ENCODE measurements around the gene ABCC1.
"Not testable (repeated sequence)": the region's sequence is repeated elsewhere in the genome, so short reads cannot be mapped to it uniquely, and the experiment has no call there.

Gene ABCC1

GRCh38 chr16:16100631-16101030 is 151.2 kb downstream of the ABCC1 start:
- peaks cover 32% of the 10 kb centered on the region for H3K36me3 ChIP-seq (ENCODE audit: control insufficient read depth, low read depth, low read length)

GRCh38 chr16:16101585-16101984 is 152.2 kb downstream of the ABCC1 start:
- no peak overlapping the region for H3K4me3 ChIP-seq (ENCODE audit: low read length)
- H3K36me3 ChIP-seq (ENCODE audit: control insufficient read depth, low read depth, low read length): peaks cover 35% of the 10 kb centered on the region
- H3K27me3 ChIP-seq (ENCODE audit: control insufficient read depth, insufficient read depth, low read length): no peaks in the 10 kb centered on the region
- H3K9ac ChIP-seq (ENCODE audit: low read length): no peak overlapping the region
- no peaks in the 10 kb centered on the region for H3K9me3 ChIP-seq (ENCODE audit: control insufficient read depth, low read depth, low read length)
- H3K27ac ChIP-seq (ENCODE audit: low read length): no peak overlapping the region
- no peaks in the 10 kb centered on the region for H3K4me1 ChIP-seq (ENCODE audit: control insufficient read depth, low read depth, low read length)

More at GRCh38 chr16:16100631-16101030, 151.2 kb downstream of the ABCC1 start:
- Histone ChIP-seq H3K9ac (ENCODE audit: low read length) (no peak overlapping the region), H3K9me3 (ENCODE audit: control insufficient read depth, low read depth, low read length) (no peaks in the 10 kb centered on the region), H3K27me3 (ENCODE audit: control insufficient read depth, insufficient read depth, low read length) (no peaks in the 10 kb centered on the region), H3K4me1 (ENCODE audit: control insufficient read depth, low read depth, low read length) (no peaks in the 10 kb centered on the region), H3K27ac (ENCODE audit: low read length) (no peak overlapping the region), H3K4me3 (ENCODE audit: low read length) (no peak overlapping the region)

GRCh38 chr16:16102738-16103137 is 153.3 kb downstream of the ABCC1 start:
- Histone ChIP-seq H3K4me3 (ENCODE audit: low read length) (no peak overlapping the region), H3K36me3 (ENCODE audit: control insufficient read depth, low read depth, low read length) (peaks cover 35% of the 10 kb centered on the region), H3K27ac (ENCODE audit: low read length) (no peak overlapping the region), H3K4me1 (ENCODE audit: control insufficient read depth, low read depth, low read length) (no peaks in the 10 kb centered on the region), H3K27me3 (ENCODE audit: control insufficient read depth, insufficient read depth, low read length) (no peaks in the 10 kb centered on the region), H3K9me3 (ENCODE audit: control insufficient read depth, low read depth, low read length) (no peaks in the 10 kb centered on the region), H3K9ac (ENCODE audit: low read length) (no peak overlapping the region)

- H3K4me3 ChIP-seq (ENCODE audit: low read length); H3K27me3 ChIP-seq (ENCODE audit: control insufficient read depth, insufficient read depth, low read length); H3K9me3 ChIP-seq (ENCODE audit: control insufficient read depth, low read depth, low read length); H3K4me1 ChIP-seq (ENCODE audit: control insufficient read depth, low read depth, low read length); H3K9ac ChIP-seq (ENCODE audit: low read length); H3K27ac ChIP-seq (ENCODE audit: low read length): not testable (repeated sequence)
- H3K36me3 ChIP-seq (ENCODE audit: control insufficient read depth, low read depth, low read length): peaks cover 28% of the 10 kb centered on the region
Observed at GRCh38 chr16:16104132-16104803, 154.9 kb downstream of the ABCC1 start.

GRCh38 chr16:16104804-16105141 is 155.4 kb downstream of the ABCC1 start:
- H3K4me3 ChIP-seq (ENCODE audit: low read length); H3K27ac ChIP-seq (ENCODE audit: low read length): not testable (repeated sequence)

GRCh38 chr16:16105646-16106045 is 156.2 kb downstream of the ABCC1 start:
- Histone ChIP-seq H3K4me1 (ENCODE audit: control insufficient read depth, low read depth, low read length) (no peaks in the 10 kb centered on the region), H3K36me3 (ENCODE audit: control insufficient read depth, low read depth, low read length) (peaks cover 30% of the 10 kb centered on the region), H3K9me3 (ENCODE audit: control insufficient read depth, low read depth, low read length) (no peaks in the 10 kb centered on the region), H3K9ac (ENCODE audit: low read length) (no peak overlapping the region), H3K27me3 (ENCODE audit: control insufficient read depth, insufficient read depth, low read length) (no peaks in the 10 kb centered on the region), H3K27ac (ENCODE audit: low read length) (no peak overlapping the region), H3K4me3 (ENCODE audit: low read length) (no peak overlapping the region)

More at GRCh38 chr16:16104804-16105141, 155.4 kb downstream of the ABCC1 start:
- H3K4me1 ChIP-seq (ENCODE audit: control insufficient read depth, low read depth, low read length); H3K9me3 ChIP-seq (ENCODE audit: control insufficient read depth, low read depth, low read length); H3K9ac ChIP-seq (ENCODE audit: low read length); H3K27me3 ChIP-seq (ENCODE audit: control insufficient read depth, insufficient read depth, low read length): not testable (repeated sequence)
- peaks cover 28% of the 10 kb centered on the region for H3K36me3 ChIP-seq (ENCODE audit: control insufficient read depth, low read depth, low read length)

- Histone ChIP-seq H3K27me3 (ENCODE audit: control insufficient read depth, insufficient read depth, low read length) (no peaks in the 10 kb centered on the region), H3K9ac (ENCODE audit: low read length) (no peak overlapping the region), H3K4me3 (ENCODE audit: low read length) (no peak overlapping the region), H3K9me3 (ENCODE audit: control insufficient read depth, low read depth, low read length) (no peaks in the 10 kb centered on the region), H3K27ac (ENCODE audit: low read length) (no peak overlapping the region), H3K36me3 (ENCODE audit: control insufficient read depth, low read depth, low read length) (peaks cover 36% of the 10 kb centered on the region), H3K4me1 (ENCODE audit: control insufficient read depth, low read depth, low read length) (no peaks in the 10 kb centered on the region)
Observed at GRCh38 chr16:16106466-16106865, 157.1 kb downstream of the ABCC1 start.

GRCh38 chr16:16107839-16108238 is 158.4 kb downstream of the ABCC1 start:
- Histone ChIP-seq H3K4me3 (ENCODE audit: low read length) (no peak overlapping the region), H3K9ac (ENCODE audit: low read length) (no peak overlapping the region), H3K36me3 (ENCODE audit: control insufficient read depth, low read depth, low read length) (peaks cover 39% of the 10 kb centered on the region), H3K9me3 (ENCODE audit: control insufficient read depth, low read depth, low read length) (no peaks in the 10 kb centered on the region), H3K27me3 (ENCODE audit: control insufficient read depth, insufficient read depth, low read length) (no peaks in the 10 kb centered on the region), H3K27ac (ENCODE audit: low read length) (no peak overlapping the region), H3K4me1 (ENCODE audit: control insufficient read depth, low read depth, low read length) (no peaks in the 10 kb centered on the region)

- Histone ChIP-seq H3K27me3 (ENCODE audit: control insufficient read depth, insufficient read depth, low read length) (no peaks in the 10 kb centered on the region), H3K4me1 (ENCODE audit: control insufficient read depth, low read depth, low read length) (no peaks in the 10 kb centered on the region), H3K9me3 (ENCODE audit: control insufficient read depth, low read depth, low read length) (no peaks in the 10 kb centered on the region), H3K9ac (ENCODE audit: low read length) (no peak overlapping the region), H3K27ac (ENCODE audit: low read length) (no peak overlapping the region), H3K36me3 (ENCODE audit: control insufficient read depth, low read depth, low read length) (peaks cover 41% of the 10 kb centered on the region), H3K4me3 (ENCODE audit: low read length) (no peak overlapping the region)
Observed at GRCh38 chr16:16108759-16109158, 159.3 kb downstream of the ABCC1 start.

GRCh38 chr16:16109453-16110110 is 160.2 kb downstream of the ABCC1 start:
- Histone ChIP-seq H3K27ac (ENCODE audit: low read length) (no peak overlapping the region), H3K36me3 (ENCODE audit: control insufficient read depth, low read depth, low read length) (peaks cover 40% of the 10 kb centered on the region), H3K9me3 (ENCODE audit: control insufficient read depth, low read depth, low read length) (no peaks in the 10 kb centered on the region), H3K4me1 (ENCODE audit: control insufficient read depth, low read depth, low read length) (no peaks in the 10 kb centered on the region), H3K9ac (ENCODE audit: low read length) (no peak overlapping the region), H3K4me3 (ENCODE audit: low read length) (no peak overlapping the region), H3K27me3 (ENCODE audit: control insufficient read depth, insufficient read depth, low read length) (no peaks in the 10 kb centered on the region)

- Histone ChIP-seq H3K36me3 (ENCODE audit: control insufficient read depth, low read depth, low read length) (peaks cover 45% of the 10 kb centered on the region), H3K4me1 (ENCODE audit: control insufficient read depth, low read depth, low read length) (no peaks in the 10 kb centered on the region), H3K9me3 (ENCODE audit: control insufficient read depth, low read depth, low read length) (no peaks in the 10 kb centered on the region), H3K27me3 (ENCODE audit: control insufficient read depth, insufficient read depth, low read length) (no peaks in the 10 kb centered on the region), H3K4me3 (ENCODE audit: low read length) (no peak overlapping the region), H3K9ac (ENCODE audit: low read length) (no peak overlapping the region), H3K27ac (ENCODE audit: low read length) (no peak overlapping the region)
Observed at GRCh38 chr16:16110111-16110490, 160.7 kb downstream of the ABCC1 start.

- Histone ChIP-seq H3K4me1 (ENCODE audit: control insufficient read depth, low read depth, low read length) (no peaks in the 10 kb centered on the region), H3K27me3 (ENCODE audit: control insufficient read depth, insufficient read depth, low read length) (no peaks in the 10 kb centered on the region), H3K4me3 (ENCODE audit: low read length) (no peak overlapping the region), H3K36me3 (ENCODE audit: control insufficient read depth, low read depth, low read length) (peaks cover 46% of the 10 kb centered on the region), H3K27ac (ENCODE audit: low read length) (no peak overlapping the region), H3K9ac (ENCODE audit: low read length) (no peak overlapping the region), H3K9me3 (ENCODE audit: control insufficient read depth, low read depth, low read length) (no peaks in the 10 kb centered on the region)
Observed at GRCh38 chr16:16111639-16112038, 162.2 kb downstream of the ABCC1 start.
